Neural progenitor cell (in vitro differentiated cells): ENCODE measurements around the gene RAMP3.

Source experiments
- CTCF ChIP-seq: fragments of 200-600 bp; sonication (generic); IDR thresholded peaks from 2 replicates; pipeline ENCODE4 v1.5.1; 2017; ENCODE audit warnings: antibody characterized with exemption, mild to moderate bottlenecking
- EZH2 ChIP-seq: fragments of 200-600 bp; sonication (generic); IDR thresholded peaks from 2 replicates; pipeline ENCODE4 v1.6.1; 2017; ENCODE audit warnings: antibody characterized with exemption, mild to moderate bottlenecking, moderate library complexity
- EZH2phosphoT487 ChIP-seq: fragments of 200-600 bp; sonication (generic); IDR thresholded peaks from 2 replicates; pipeline ENCODE4 v1.6.1; 2017; ENCODE audit warnings: antibody characterized with exemption

- TF ChIP-seq EZH2: no peak
- no peak for TF ChIP-seq CTCF
- no peak for TF ChIP-seq EZH2phosphoT487
Measured at GRCh38 chr7:45118889-45119331, 38.7 kb upstream of the RAMP3 start.
